Endometrial microvascular endothelial cells (primary cell): ENCODE data around the gene NRXN3. TPM values are rescaled to one million over a fixed set of nuclear protein-coding genes. Genes with fewer than 3 reads are reported as not detected.

ENCODE experiments used
- in situ Hi-C: cut with HindIII; loops from 2 replicates; pipeline ENCODE4 v1.10.0; 2017; ENCODE audit warnings: low sequenced_read_pairs, low pct_unique_long_range_greater_than_20kb; ENCODE audit errors: inconsistent ontology term
- total RNA-seq: library from RNA; depleted of rRNA; stranded (reverse); fragments of >200 nt; gene quantifications from one replicate; pipeline ENCODE4 v1.2.3, GENCODE V29; 2015; ENCODE audit errors: inconsistent ontology term

NRXN3 gene
- total RNA-seq, 1 donor from 2014 or later, result 0.09 TPM

DNA sequence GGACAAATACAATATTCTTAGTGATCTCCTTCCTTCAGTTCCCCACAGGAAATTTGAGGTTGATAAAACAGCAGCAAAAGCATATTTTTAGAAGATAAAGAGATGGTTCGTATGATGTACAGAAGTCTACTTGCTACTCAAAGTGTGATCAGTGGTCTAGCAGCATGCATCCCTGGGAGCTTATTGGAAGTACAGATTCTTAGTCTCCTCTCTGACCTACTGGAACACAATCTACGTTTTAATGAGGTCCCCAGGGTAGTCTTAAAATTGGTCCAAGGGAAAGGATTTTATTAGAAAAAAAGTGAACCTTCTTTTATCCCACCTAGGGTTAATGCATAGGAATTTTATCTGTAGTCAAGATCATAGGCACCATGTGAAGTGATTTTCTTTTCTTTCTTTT lies 703.4 kb downstream of the NRXN3 start:
- in situ Hi-C loops, result no loop called here

DNA sequence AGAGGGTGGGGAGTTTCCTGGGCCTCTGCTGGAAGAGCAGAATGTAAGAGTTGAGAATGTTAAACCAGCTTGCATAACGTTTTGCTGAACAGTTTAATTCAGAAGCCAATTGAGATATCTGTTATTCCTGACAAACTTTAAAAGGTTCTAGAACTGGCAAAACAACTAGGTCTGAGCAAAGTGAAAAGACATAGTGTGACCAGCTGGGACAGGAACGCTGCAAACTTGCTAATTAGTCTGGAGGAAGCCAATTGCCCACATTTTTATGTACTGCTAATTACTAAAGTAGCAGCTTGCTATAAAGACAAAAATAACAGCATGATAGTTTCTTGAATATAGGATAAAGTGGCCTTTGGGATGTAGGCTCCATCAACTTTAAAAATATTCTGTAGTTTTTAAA lies 704.9 kb downstream of the NRXN3 start:
- in situ Hi-C loops, result no loop called here

DNA sequence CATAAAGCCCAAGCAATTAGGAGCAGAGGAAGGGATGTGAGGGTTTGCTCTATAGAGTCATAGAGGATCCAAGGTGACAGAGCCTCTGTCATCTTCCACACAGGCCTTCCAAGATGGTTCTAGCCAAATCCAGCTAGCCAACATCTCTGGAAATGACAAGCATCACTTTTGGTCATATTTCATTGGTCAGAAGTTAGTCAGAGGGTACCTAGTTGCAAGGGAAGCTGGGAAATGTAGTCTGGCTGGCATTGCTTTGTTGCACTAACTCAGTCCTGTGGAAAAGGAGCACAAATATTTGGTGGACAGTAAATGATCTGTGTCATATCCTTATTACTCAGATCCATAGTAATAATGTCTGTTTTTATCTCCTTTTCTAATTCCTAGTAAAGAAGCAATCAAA lies 715.7 kb downstream of the NRXN3 start:
- in situ Hi-C loops, result no loop called here

DNA sequence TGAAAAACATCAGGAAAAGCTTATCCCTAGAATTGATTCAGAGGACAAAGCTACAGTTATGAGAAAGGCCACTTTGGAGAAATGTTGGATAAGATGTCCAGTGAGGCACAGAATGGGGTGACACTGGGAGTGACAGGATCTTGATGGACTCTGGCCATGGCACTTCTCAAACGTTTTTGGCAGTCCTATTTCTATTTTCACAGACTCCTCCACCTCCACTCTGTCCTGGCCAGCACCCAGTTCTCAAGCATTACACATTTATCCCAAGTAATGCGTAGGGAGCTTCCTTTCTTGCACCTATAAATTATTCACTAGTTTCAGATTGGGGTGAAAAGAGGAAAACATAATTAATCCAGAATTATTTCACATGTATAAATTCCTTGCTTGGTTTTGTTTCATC lies 727.3 kb downstream of the NRXN3 start:
- in situ Hi-C loops, result no loop called here

DNA sequence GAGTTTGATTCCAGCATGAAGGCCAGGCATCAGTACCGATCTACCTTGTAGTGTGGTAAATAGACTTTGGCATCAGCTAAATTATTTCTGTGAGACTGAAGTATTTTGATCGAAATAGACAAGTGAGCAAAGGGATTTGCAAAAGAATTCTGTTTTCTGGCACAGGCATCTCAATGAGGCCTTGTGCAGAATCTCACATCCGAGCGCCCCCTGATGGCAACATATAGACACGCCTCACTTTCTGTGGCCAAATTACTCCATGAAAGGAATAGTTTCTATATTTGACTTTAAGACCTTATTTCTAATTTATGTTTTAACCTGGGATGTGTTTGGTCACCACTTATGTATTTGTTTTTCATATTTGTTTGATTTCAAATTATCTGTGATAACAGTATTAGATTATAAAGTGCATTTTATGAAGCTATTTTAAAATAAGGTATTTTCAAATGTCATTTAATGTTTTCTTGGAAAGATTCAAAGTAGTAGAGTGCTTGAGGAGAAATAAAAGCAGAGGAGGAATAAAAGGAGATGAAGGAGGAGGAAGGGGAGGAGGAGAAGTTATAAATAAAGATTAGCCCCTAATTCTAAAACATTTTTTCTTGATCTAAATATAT lies 731.9 kb downstream of the NRXN3 start:
- in situ Hi-C loops, result no loop called here

DNA sequence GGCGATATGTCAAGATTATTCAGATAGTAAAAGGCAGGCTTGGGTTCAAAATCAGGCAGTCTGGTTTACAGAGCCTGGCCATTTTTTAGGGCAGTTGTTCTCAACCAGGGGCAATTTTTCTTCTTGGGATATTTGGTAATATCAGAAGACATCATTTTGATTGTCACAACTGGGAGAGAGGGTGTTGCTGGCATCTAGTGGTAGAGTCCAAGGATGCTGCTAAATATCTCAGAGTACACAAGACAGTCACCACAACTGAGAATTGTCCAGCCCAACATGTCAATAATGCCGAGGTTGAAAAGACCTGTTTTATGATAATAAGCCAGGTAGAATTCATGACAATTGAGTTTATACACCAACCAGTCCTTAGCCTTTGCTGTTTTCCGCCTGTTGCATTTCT lies 733.9 kb downstream of the NRXN3 start:
- in situ Hi-C loops, result no loop called here

DNA sequence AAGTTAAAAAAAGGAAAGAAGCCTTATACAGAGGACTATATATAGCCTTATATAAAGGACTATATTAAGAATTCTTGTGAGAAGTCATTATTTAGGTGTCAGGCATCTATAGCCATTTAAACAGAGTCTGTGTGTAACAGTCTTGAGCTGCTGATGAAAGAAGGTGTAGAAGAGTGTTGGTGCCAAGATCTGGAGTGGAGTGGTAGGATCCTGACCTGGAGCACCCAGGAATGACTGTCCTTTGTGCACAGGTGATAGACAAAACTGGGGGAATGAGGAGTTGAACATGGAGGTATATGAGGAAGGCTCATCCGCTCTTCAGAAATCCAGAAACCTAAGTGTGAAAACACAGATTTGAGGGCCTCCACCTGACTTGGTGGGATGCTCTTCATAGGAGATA lies 747.3 kb downstream of the NRXN3 start:
- in situ Hi-C loops, result no loop called here

DNA sequence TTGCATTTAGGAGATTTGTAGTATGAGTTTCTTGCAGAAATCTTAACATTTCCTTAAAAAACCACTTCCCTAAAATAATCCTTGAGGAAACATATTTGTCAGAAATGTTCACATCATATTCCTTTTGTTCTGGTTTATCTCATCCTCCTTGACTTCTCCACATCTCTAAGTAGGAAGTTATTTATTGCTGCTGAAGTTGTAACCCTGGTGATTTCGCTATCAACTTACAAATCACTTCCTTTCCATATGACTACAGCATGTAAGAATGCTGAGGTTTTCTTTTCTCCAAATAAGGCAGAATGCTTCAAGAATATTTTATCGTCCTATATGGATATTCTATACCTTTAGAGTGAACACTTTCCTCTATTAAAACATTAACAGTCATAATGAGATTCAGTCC lies 751.7 kb downstream of the NRXN3 start:
- in situ Hi-C loops, result no loop called here

DNA sequence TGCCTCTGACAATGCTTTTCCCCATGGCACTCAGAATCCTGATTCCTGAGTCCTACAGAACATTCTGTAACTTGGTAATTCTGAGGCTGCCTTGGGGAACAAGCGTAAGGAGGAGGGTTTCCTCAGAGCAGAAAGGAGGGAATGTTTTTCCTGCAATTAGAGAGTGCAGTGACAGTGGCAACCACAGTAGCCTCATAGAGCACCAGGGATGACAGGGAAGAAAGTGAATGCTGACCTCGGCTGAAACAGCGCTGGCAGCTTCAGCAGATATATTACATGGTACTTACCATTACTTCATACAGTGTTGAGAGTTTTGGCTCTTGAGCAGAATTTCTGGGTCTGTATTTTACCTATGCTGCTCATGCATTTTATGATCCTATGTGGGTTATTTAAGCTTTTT lies 757.1 kb downstream of the NRXN3 start:
- in situ Hi-C loops, result no loop called here

DNA sequence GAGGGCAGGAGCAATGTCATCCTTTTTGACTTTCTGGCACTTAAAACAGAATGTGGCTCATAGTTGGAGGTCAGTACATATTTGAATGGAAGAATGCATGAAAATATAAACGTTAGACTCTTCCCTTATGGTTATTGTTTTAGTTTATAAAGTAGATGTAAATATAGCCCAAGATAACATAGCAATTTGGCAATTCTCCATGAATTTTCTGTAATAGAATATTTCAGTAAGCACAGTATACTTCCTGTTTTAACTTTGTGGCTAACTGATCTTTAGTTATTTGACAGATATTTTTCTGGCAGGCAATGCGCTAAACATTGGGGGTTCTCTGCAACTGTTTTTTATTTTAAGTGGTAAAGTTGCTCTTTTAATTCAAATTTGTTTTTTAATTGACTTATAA lies 763.0 kb downstream of the NRXN3 start:
- in situ Hi-C loops, result no loop called here

DNA sequence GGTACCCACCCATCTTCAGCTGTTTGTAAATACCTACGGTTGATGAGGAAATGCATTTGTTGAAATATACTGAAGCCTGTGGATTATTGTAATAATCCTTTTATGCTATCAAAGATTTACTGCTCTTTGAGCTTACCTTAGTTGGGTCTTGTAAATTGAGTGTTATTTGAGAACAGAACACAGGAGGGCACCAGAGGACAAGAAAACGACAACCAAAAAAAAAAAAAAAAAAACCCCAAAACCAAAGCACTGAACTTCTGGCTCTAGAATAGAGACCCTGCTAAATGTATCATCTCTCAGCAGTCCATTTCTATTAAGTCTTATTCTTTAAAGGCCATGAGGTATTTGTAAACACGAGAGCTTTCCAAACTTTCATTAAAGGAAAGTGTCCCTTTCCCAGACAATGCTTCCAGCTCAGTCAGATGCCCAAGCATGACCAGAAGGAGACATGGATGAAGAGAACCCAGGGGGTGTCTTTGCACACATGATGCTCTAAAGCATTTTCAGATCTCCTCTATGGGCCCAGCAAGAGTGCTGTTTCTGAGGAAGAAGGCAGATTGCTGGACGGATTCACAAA lies 763.9 kb downstream of the NRXN3 start:
- in situ Hi-C loops, result no loop called here

DNA sequence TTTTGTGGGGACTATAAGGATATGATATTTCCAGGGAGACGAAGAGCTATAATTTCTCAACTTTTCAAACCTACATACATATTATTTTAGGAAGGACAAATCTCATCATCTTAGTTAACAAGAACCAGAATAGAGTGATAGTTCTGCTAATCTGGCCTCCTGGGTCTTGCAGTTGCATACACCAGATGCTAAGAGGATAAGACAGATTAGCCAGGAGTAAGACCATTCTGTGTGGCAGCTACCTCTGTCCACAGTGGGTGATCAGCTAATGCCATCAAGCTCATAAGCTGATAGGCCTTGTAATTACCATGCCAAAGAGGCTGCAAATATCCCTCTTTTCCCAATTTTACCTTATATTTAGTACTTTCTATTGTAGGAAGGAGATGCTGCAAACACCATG lies 776.8 kb downstream of the NRXN3 start:
- in situ Hi-C loops, result no loop called here

DNA sequence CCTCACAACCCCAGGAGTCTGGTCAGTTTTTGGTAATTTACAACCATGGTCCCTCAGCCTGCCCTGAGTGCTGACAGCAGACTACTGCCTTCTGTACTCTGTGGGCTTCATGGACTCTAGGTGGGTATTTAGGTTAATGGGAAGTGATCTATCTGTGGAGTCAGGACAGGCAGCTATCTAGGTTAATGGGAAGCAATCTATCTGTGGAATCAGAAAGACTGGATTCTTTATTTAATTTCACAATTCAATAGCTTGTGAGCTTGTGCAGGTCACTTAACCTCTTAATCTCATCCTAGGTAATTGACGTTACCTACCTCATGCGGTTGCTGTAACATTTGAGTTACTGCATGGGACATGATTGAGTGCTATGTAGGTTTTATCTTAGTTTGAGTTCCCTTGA lies 777.5 kb downstream of the NRXN3 start:
- in situ Hi-C loops, result no loop called here

DNA sequence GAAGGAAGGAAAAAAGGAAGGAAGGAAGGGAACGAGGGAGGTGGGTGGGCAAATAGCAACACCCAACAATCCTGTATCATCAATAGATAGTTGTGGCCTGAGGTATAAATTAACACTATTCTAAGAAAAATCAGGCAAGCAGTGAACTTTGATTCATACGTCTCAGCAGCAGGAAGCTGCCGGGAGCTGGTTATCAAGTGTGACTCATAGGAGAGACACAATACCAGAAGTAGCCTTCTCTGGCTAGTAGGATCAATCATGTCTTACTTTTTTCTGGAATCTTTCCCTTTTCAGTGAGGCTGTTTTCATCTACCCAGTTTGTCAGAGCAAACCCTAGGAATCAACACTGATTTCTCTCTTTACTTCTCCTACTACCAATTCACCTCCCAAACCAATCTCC lies 780.5 kb downstream of the NRXN3 start:
- in situ Hi-C loops, result loop anchor here (25.0 kb wide), 1 partner anchor 1912 kb away; no protein-coding TSS in a partner anchor

DNA sequence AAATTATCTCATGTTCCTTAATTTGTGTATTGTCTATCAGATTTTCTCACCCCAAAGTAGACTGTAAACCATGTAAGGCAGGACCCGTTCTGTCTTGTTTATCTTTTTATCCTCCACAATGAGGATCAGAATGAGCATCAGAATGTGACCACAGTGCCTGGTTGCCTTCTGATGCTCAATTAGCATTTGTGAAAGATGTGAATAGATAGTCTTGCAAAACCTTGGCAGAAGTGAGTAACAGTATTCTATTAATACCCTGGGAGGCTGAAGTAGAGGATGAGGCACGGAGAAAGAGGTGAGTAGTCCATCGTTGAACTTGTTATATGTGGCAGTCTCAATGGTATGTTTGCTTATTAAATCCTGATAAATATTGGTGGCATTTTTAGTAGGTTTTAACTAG lies 781.4 kb downstream of the NRXN3 start:
- in situ Hi-C loops, result loop anchor here (25.0 kb wide), 1 partner anchor 1911 kb away; no protein-coding TSS in a partner anchor

DNA sequence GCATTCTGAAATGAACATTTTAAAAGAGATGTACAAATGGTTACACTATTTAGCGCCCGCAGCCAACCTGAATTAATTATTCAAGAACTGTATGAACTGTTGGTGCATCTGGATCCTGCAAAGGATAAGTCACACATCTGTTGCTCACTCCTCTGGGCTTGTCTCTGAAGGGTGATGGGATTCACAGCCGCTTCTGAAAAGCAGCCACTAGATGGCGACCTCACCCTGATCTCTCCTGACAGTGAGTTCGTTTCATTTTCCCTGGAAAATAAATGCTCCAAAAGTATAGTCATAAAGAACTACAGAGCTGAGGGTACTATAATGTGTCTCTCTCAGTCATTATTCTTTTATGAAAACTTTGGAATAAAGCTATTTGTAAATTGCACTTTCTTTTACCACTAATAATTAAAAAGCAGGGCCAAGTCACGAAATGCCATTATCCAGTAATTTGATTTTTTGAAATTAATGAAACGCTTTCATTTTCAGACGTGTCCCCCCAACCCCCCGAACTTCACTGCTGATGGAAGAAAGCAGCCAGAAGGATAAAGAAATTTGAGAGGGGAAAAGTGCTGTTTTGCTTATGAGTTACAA lies 789.6 kb downstream of the NRXN3 start:
- in situ Hi-C loops, result loop anchor here (25.0 kb wide), 1 partner anchor 1903 kb away; no protein-coding TSS in a partner anchor

DNA sequence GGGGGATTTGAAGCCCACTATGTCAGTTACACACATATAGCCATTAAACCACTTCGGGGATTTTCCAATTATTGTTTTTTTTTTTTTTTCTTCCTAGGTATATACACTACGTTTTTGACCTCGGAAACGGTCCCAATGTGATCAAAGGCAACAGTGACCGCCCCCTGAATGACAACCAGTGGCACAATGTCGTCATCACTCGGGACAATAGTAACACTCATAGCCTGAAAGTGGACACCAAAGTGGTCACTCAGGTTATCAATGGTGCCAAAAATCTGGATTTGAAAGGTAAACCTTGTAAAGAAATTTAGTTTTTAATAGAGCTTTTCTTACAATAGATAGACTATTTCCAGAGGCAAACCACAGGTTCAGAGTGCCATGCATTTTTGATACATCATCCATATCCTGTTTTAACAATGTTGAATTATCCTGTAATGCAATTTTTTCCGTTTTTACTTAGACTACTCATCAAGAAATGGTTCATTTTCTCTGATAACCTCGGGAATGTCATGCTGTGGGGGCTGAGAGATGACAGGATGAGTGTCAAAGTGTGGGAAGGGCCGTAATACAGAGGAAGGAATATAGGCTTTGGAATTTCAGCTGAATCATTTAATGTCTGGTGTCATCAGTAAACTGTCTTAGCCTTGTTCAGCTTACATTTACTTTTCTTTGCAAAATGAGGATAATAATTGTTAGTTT lies 797.1 kb downstream of the NRXN3 start:
- in situ Hi-C loops, result loop anchor here (25.0 kb wide), 1 partner anchor 1895 kb away; no protein-coding TSS in a partner anchor

DNA sequence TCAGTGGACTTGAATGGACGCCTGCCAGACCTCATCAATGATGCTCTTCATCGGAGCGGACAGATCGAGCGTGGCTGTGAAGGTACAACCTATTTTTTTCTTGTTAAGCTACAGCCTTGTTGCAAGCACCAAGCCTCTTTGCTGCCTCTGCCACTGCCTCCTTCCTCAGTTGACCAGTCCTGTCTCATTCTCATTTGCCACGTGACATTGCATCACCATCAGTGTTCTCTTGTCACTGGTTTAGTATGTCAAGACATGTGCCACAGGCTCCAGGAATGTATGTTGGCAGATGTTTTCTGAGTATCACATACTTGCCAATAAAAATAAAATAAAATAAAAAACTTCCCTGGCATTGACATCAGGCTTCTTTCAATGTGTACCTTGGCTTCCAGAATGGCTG lies 798.1 kb downstream of the NRXN3 start:
- in situ Hi-C loops, result loop anchor here (25.0 kb wide), 1 partner anchor 1894 kb away; no protein-coding TSS in a partner anchor

DNA sequence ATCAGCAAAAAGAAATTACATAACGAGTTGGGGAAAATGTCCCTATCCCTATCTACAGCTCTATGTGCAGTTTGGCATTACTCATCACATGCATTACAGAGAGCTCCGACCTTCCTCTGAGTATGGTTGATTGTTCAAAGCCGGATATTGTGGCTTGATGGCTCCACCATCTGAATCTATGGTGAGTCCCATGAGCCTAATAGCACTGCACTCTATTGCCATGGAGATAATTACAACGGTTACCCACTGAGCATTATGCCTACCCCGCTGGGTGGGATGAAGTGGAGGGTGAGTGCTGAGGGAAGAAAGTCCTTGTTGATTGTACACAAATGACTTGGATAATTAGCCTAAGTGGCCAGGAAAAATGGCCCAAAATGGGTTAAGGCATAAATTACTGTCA lies 800.5 kb downstream of the NRXN3 start:
- in situ Hi-C loops, result loop anchor here (25.0 kb wide), 1 partner anchor 1892 kb away; no protein-coding TSS in a partner anchor

DNA sequence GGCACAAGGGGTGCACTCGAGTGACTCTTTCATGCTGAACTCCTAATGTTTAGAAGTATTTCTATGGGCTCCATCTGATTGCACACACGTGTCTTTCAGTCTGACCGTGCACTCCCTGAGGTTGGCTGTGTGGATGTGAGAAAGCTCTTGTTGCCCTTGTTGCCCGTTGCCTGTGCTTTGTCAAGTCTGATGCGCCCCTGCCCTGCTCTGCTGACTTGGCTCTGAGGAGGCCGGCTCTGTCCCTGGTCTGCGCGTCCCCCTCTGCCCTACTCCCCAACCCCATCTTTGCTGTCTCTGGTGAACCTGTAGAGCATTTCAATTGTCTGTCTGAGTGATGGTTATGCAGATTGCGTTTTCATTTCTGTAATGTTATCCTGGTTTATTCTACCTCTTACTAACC lies 802.3 kb downstream of the NRXN3 start:
- in situ Hi-C loops, result loop anchor here (25.0 kb wide), 1 partner anchor 1890 kb away; no protein-coding TSS in a partner anchor
